ENCODE data around the gene STMP1.

GRCh38 chr7:135672560-135673359, 10.4 kb downstream of the STMP1 start:
- TF ChIP-seq CTCF (IDR thresholded peaks at IDR 0.05) (peak in 1 of 3 donors; percentile 49), POLR2A (IDR thresholded peaks at IDR 0.05) (no peak)

All from lower leg skin (tissue), 3 donors.